ENCODE measurements around the gene TMC3.

Gene TMC3

GRCh38 chr15:81282911-81283310, 91.1 kb downstream of the TMC3 start:
- no peak for DNase-seq (ENCODE audit: extremely low read depth, insufficient read length)
- Histone ChIP-seq H3K36me3 (ENCODE audit: control insufficient read depth, insufficient read depth, low read length) (no peaks in the 10 kb centered on the region), H3K27me3 (replicated peaks; ENCODE audit: control insufficient read depth, insufficient read depth, low read length) (no peaks in the 10 kb centered on the region), H3K4me3 (replicated peaks; ENCODE audit: low read depth, low read length) (no peak overlapping the region)
- no peak for TF ChIP-seq CTCF (IDR thresholded peaks at IDR 0.05; ENCODE audit: insufficient read depth, low read length, poor library complexity, severe bottlenecking)

- no peak for DNase-seq (ENCODE audit: extremely low read depth, insufficient read length)
- no peaks in the 10 kb centered on the region for H3K27me3 ChIP-seq (replicated peaks; ENCODE audit: control insufficient read depth, insufficient read depth, low read length)
- no peak overlapping the region for H3K4me3 ChIP-seq (replicated peaks; ENCODE audit: low read depth, low read length)
- no peak for TF ChIP-seq CTCF (IDR thresholded peaks at IDR 0.05; ENCODE audit: insufficient read depth, low read length, poor library complexity, severe bottlenecking)
- no peaks in the 10 kb centered on the region for H3K36me3 ChIP-seq (ENCODE audit: control insufficient read depth, insufficient read depth, low read length)
Measured at GRCh38 chr15:81282606-81282895, 91.5 kb downstream of the TMC3 start.

- no peaks in the 10 kb centered on the region for H3K27me3 ChIP-seq (replicated peaks; ENCODE audit: control insufficient read depth, insufficient read depth, low read length)
- no peak overlapping the region for H3K4me3 ChIP-seq (replicated peaks; ENCODE audit: low read depth, low read length)
- no peak for TF ChIP-seq CTCF (IDR thresholded peaks at IDR 0.05; ENCODE audit: insufficient read depth, low read length, poor library complexity, severe bottlenecking)
- no peak for DNase-seq (ENCODE audit: extremely low read depth, insufficient read length)
- H3K36me3 ChIP-seq (ENCODE audit: control insufficient read depth, insufficient read depth, low read length) = no peaks in the 10 kb centered on the region
Measured at GRCh38 chr15:81281766-81282605, 92.0 kb downstream of the TMC3 start.

- Histone ChIP-seq H3K36me3 (ENCODE audit: control insufficient read depth, insufficient read depth, low read length) (no peaks in the 10 kb centered on the region), H3K4me3 (replicated peaks; ENCODE audit: low read depth, low read length) (no peak overlapping the region), H3K27me3 (replicated peaks; ENCODE audit: control insufficient read depth, insufficient read depth, low read length) (no peaks in the 10 kb centered on the region)
- DNase-seq (ENCODE audit: extremely low read depth, insufficient read length) = no peak
- no peak for TF ChIP-seq CTCF (IDR thresholded peaks at IDR 0.05; ENCODE audit: insufficient read depth, low read length, poor library complexity, severe bottlenecking)
Measured at GRCh38 chr15:81281456-81281735, 92.6 kb downstream of the TMC3 start.

Measured in GM06990 (cell line).